ENCODE measurements around the gene IGSF9B.

GRCh38 chr11:134003792-134004495 is 47.2 kb upstream of the IGSF9B start:
- TF ChIP-seq, protein P1, sequence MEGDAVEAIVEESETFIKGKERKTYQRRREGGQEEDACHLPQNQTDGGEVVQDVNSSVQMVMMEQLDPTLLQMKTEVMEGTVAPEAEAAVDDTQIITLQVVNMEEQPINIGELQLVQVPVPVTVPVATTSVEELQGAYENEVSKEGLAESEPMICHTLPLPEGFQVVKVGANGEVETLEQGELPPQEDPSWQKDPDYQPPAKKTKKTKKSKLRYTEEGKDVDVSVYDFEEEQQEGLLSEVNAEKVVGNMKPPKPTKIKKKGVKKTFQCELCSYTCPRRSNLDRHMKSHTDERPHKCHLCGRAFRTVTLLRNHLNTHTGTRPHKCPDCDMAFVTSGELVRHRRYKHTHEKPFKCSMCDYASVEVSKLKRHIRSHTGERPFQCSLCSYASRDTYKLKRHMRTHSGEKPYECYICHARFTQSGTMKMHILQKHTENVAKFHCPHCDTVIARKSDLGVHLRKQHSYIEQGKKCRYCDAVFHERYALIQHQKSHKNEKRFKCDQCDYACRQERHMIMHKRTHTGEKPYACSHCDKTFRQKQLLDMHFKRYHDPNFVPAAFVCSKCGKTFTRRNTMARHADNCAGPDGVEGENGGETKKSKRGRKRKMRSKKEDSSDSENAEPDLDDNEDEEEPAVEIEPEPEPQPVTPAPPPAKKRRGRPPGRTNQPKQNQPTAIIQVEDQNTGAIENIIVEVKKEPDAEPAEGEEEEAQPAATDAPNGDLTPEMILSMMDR (IDR thresholded peaks at IDR 0.05), result no peak
- no peak for TF ChIP-seq POLR2A (IDR thresholded peaks at IDR 0.05)

Measured in lower leg skin (tissue), 3 donors.